SK-N-SH (cell line): ENCODE data around the gene GPATCH4. TPM values are rescaled to one million over a fixed set of nuclear protein-coding genes. Genes with fewer than 3 reads are reported as not detected.
"Not testable (repeated sequence)": the region's sequence is repeated elsewhere in the genome, so short reads cannot be mapped to it uniquely, and the experiment has no call there.

ENCODE experiments used
- CTCF ChIA-PET: fragments of 300-600, 350-600 bp; formaldehyde crosslinking; extraction: SDS; loops from one replicate; lab custom pipeline; 2021; lab: Yijun Ruan, JAX
- POLR2A ChIA-PET: fragments of 350-600 bp; sonication (Branson Sonifier 250); formaldehyde crosslinking; extraction: SDS; loops from one replicate; lab custom pipeline; 2020; ENCODE audit warnings: antibody characterized with exemption, inconsistent platforms; lab: Yijun Ruan, JAX
- DNase-seq: peaks from one replicate; pipeline ENCODE4 v3.0.0; 2012
- H2AFZ ChIP-seq: fragments of 200-600 bp; sonication (generic); 2 replicates; pipeline ENCODE4 v1.8.1; 2016; ENCODE audit warnings: antibody characterized with exemption, mild to moderate bottlenecking, low read depth
- H3F3A ChIP-seq: fragments of 200-600 bp; sonication (generic); replicated peaks from 2 replicates; pipeline ENCODE3; 2016; ENCODE audit warnings: antibody characterized with exemption, mild to moderate bottlenecking; ENCODE audit not compliant: insufficient read depth
- H3K27ac ChIP-seq, 2 experiments: fragments of 200-500 bp in 1 of 2; fragments of 200-600 bp in 1 of 2; sonication (Bioruptor generic) in 1 of 2; sonication (generic), shearing (Covaris generic) in 1 of 2; 2 replicates each; pipeline versions ENCODE4 v1.5.1 to v1.6.1; 2014 to 2016; ENCODE audit warnings: low read depth in 2 of 2, inconsistent platforms in 1 of 2, low read length in 1 of 2, mild to moderate bottlenecking in 1 of 2, mixed read lengths in 1 of 2
- H3K27me3 ChIP-seq: fragments of 200-600 bp; sonication (generic), shearing (Covaris generic); 2 replicates; pipeline ENCODE4 v1.6.1; 2016; ENCODE audit warnings: mixed run types; ENCODE audit not compliant: insufficient read depth
- H3K36me3 ChIP-seq, 2 experiments: fragments of 200-500 bp in 1 of 2; fragments of 200-600 bp in 1 of 2; sonication (Bioruptor generic) in 1 of 2; sonication (generic) in 1 of 2; replicated peaks in 1 of 2; 2 replicates each; pipeline versions ENCODE3 to v1.5.1; 2014 to 2016; ENCODE audit warnings: low read length in 1 of 2, mild to moderate bottlenecking in 1 of 2; ENCODE audit not compliant: insufficient read depth in 2 of 2, control insufficient read depth in 1 of 2
- H3K4me1 ChIP-seq, 2 experiments: fragments of 200-500 bp in 1 of 2; fragments of 200-600 bp in 1 of 2; sonication (Bioruptor generic) in 1 of 2; sonication (generic), shearing (Covaris generic) in 1 of 2; 2 replicates each; pipeline versions ENCODE4 v1.5.1 to v1.6.1; 2014 to 2016; ENCODE audit warnings: low read depth in 1 of 2, low read length in 1 of 2, mixed run types in 1 of 2; ENCODE audit not compliant: insufficient read depth in 2 of 2, control insufficient read depth in 1 of 2
- H3K4me2 ChIP-seq: fragments of 200-600 bp; sonication (generic), shearing (Covaris generic); 2 replicates; pipeline ENCODE4 v1.6.1; 2017; ENCODE audit warnings: mixed run types
- H3K4me3 ChIP-seq, 2 experiments: fragments of 200-500 bp in 1 of 2; fragments of 200-600 bp in 1 of 2; sonication (Bioruptor generic) in 1 of 2; sonication (generic), shearing (Covaris generic) in 1 of 2; 2 replicates each; pipeline versions ENCODE4 v1.5.1 to v1.8.1; 2014 to 2016; ENCODE audit warnings: low read depth in 2 of 2, inconsistent platforms in 1 of 2, low read length in 1 of 2, mild to moderate bottlenecking in 1 of 2, mixed read lengths in 1 of 2, moderate library complexity in 1 of 2
- H3K79me2 ChIP-seq: fragments of 200-600 bp; sonication (generic); 2 replicates; pipeline ENCODE4 v1.8.1; 2017; ENCODE audit warnings: mild to moderate bottlenecking; ENCODE audit not compliant: insufficient read depth
- H3K9ac ChIP-seq: fragments of 200-600 bp; sonication (generic); 2 replicates; pipeline ENCODE4 v1.6.1; 2017; ENCODE audit warnings: mixed run types
- H3K9me2 ChIP-seq: fragments of 200-600 bp; sonication (generic); 2 replicates; pipeline ENCODE4 v1.6.1; 2017; ENCODE audit warnings: mixed run types
- H3K9me3 ChIP-seq: fragments of 200-600 bp; sonication (generic); 2 replicates; pipeline ENCODE4 v1.6.1; 2017; ENCODE audit warnings: mixed run types, mild to moderate bottlenecking, moderate library complexity
- H4K20me1 ChIP-seq: fragments of 200-600 bp; sonication (generic); 2 replicates; pipeline ENCODE4 v1.6.1; 2017; ENCODE audit warnings: mild to moderate bottlenecking, mixed run types; ENCODE audit not compliant: insufficient read depth
- CHD2 ChIP-seq: fragments of 150-350 bp; IDR thresholded peaks from 2 replicates; pipeline ENCODE4 v1.6.1; 2018; ENCODE audit warnings: low read length; ENCODE audit not compliant: partially characterized antibody
- FOXJ3 ChIP-seq: sonication (generic); formaldehyde crosslinking; IDR thresholded peaks from 2 replicates; pipeline ENCODE4 v1.5.1; 2020; ENCODE audit warnings: mild to moderate bottlenecking, missing genetic modification reagents
- FOXM1 ChIP-seq: IDR thresholded peaks from 2 replicates; pipeline ENCODE4 v1.4.0; 2012; ENCODE audit warnings: low read depth, mild to moderate bottlenecking
- MXI1 ChIP-seq: IDR thresholded peaks from 2 replicates; pipeline ENCODE4 v1.6.1; 2012; ENCODE audit warnings: mild to moderate bottlenecking, low read depth, low read length, improper control_type of control experiment
- NRF1 ChIP-seq: IDR thresholded peaks from 2 replicates; pipeline ENCODE4 v1.6.1; 2012; ENCODE audit warnings: low read depth, mild to moderate bottlenecking, low read length
- POLR2AphosphoS5 ChIP-seq: IDR thresholded peaks from 2 replicates; pipeline ENCODE4 v1.6.1; 2012; ENCODE audit warnings: low read depth, low read length
- RAD21 ChIP-seq: IDR thresholded peaks from 2 replicates; pipeline ENCODE4 v1.6.1; 2012; ENCODE audit warnings: mild to moderate bottlenecking, low read length
- SIN3A ChIP-seq: IDR thresholded peaks from 2 replicates; pipeline ENCODE4 v1.6.1; 2012; ENCODE audit warnings: low read depth, mild to moderate bottlenecking, low read length, moderate library complexity, borderline replicate concordance
- SMC3 ChIP-seq: IDR thresholded peaks from 2 replicates; pipeline ENCODE4 v1.6.1; 2012; ENCODE audit warnings: low read depth, low read length, improper control_type of control experiment
- TEAD4 ChIP-seq: IDR thresholded peaks from 2 replicates; pipeline ENCODE4 v1.4.0; 2012; ENCODE audit warnings: mild to moderate bottlenecking, borderline replicate concordance; ENCODE audit not compliant: insufficient read depth
- WGBS: methylation state at CpG from one replicate; pipeline ENCODE4 v1.1.6; 2017; ENCODE audit warnings: low lambda C conversion rate; 5-methylcytosine and 5-hydroxymethylcytosine counted together
- polyA plus RNA-seq, 3 experiments: library from polyadenylated mRNA; depleted of rRNA; stranded (reverse); fragments of >200 nt; gene quantifications; 2 replicates each; pipeline ENCODE4 v1.2.3, GENCODE V29; 2012
- TF ChIP-seq, protein P1 (sequence below): fragments of 150-350 bp; IDR thresholded peaks from 2 replicates; pipeline ENCODE4 v1.6.1; 2016; ENCODE audit warnings: mild to moderate bottlenecking, low read depth, low read length
- TF ChIP-seq, protein P2 (sequence below): IDR thresholded peaks from 2 replicates; pipeline ENCODE4; 2012
- TF ChIP-seq, protein P3 (sequence below): fragments of 150-350 bp; IDR thresholded peaks from 2 replicates; pipeline ENCODE4 v1.6.1; 2017; ENCODE audit warnings: antibody characterized with exemption, low read length, low read depth, borderline replicate concordance

Gene GPATCH4
- polyA plus RNA-seq, 1 of the 3 experiments (the other 2 are of a cell fraction), result 36.6 TPM

GRCh38 chr1:156615946-156616345 lies 14.7 kb upstream of the GPATCH4 start:
- ChIA-PET CTCF (interaction anchor here (0.6 to 18.0 kb wide), 6 partner anchors 9 to 233 kb away, joined by 3 to 643 read pairs (median 20); no protein-coding TSS in a partner anchor), POLR2A (interaction anchor here (1.2 kb wide), 1 partner anchor 30 kb away, joined by 4 read pairs; no protein-coding TSS in a partner anchor)
- Histone ChIP-seq H3K9me2 (no peaks in the 10 kb centered on the region), H3K79me2 (no peaks in the 10 kb centered on the region), H3F3A (peaks cover 24% of the 10 kb centered on the region), H3K4me1 (peaks cover 0 to 12% of the 10 kb centered on the region in 2 experiments; a peak in 3 of 4 replicates), H3K27ac (peak overlapping the region; percentile 74 to 86), H2AFZ (no peak overlapping the region), H3K4me2 (peak overlapping the region; percentile 64), H4K20me1 (no peaks in the 10 kb centered on the region), H3K27me3 (no peaks in the 10 kb centered on the region; the same call in 1 of the 2 replicates), H3K9me3 (no peaks in the 10 kb centered on the region), H3K36me3 (no peaks in the 10 kb centered on the region), H3K9ac (no peak overlapping the region), H3K4me3 (peak overlapping the region in 1 of 2 experiments; percentile 9; a peak in 1 of 4 replicates)
- TF ChIP-seq, protein P1, sequence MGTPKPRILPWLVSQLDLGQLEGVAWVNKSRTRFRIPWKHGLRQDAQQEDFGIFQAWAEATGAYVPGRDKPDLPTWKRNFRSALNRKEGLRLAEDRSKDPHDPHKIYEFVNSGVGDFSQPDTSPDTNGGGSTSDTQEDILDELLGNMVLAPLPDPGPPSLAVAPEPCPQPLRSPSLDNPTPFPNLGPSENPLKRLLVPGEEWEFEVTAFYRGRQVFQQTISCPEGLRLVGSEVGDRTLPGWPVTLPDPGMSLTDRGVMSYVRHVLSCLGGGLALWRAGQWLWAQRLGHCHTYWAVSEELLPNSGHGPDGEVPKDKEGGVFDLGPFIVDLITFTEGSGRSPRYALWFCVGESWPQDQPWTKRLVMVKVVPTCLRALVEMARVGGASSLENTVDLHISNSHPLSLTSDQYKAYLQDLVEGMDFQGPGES, result no peak
- TF ChIP-seq SMC3 (no peak), POLR2AphosphoS5 (no peak), NRF1 (no peak), FOXJ3 (CRISPR knock-in tag) (no peak), SIN3A (no peak), RAD21 (no peak), MXI1 (no peak), TEAD4 (no peak), FOXM1 (no peak)
- TF ChIP-seq, protein P2, sequence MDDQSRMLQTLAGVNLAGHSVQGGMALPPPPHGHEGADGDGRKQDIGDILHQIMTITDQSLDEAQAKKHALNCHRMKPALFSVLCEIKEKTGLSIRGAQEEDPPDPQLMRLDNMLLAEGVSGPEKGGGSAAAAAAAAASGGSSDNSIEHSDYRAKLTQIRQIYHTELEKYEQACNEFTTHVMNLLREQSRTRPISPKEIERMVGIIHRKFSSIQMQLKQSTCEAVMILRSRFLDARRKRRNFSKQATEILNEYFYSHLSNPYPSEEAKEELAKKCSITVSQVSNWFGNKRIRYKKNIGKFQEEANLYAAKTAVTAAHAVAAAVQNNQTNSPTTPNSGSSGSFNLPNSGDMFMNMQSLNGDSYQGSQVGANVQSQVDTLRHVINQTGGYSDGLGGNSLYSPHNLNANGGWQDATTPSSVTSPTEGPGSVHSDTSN, result no peak
- TF ChIP-seq, protein P3, sequence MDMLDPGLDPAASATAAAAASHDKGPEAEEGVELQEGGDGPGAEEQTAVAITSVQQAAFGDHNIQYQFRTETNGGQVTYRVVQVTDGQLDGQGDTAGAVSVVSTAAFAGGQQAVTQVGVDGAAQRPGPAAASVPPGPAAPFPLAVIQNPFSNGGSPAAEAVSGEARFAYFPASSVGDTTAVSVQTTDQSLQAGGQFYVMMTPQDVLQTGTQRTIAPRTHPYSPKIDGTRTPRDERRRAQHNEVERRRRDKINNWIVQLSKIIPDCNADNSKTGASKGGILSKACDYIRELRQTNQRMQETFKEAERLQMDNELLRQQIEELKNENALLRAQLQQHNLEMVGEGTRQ, result no peak
- no peak for DNase-seq
- WGBS, result 14% methylated on average over 4 of the region's 4 CpGs

DNA sequence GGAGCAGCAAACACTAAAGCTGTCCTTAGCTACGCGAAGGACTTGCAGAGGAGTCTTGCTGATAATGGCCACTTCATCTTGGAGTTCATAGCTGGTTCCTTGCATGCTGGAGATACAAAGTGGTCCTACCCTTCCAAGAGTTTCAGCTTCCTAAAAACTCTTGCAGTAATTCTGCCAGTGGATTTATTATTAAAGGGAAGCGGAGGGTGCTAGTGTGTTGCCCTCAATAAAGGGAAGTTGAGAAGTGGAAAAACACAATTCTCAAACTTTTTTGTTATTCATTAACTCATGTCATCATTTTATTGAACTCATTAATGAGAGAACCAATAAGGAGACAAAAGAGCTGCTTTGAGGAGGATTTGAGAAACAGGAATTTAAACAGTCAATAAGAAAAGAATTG lies 11.4 kb upstream of the GPATCH4 start:
- Histone ChIP-seq H3K79me2 (no peaks in the 10 kb centered on the region), H3K4me1 (peaks cover 0 to 14% of the 10 kb centered on the region in 2 experiments; a peak in 3 of 4 replicates), H2AFZ (no peak overlapping the region), H3K9me3 (no peaks in the 10 kb centered on the region), H3K27me3 (no peaks in the 10 kb centered on the region), H3K9me2 (no peaks in the 10 kb centered on the region), H3K9ac (no peak overlapping the region), H3K36me3 (no peaks in the 10 kb centered on the region), H3K4me2 (no peak overlapping the region), H4K20me1 (no peaks in the 10 kb centered on the region), H3K4me3 (no peak overlapping the region), H3F3A (peaks cover 24% of the 10 kb centered on the region), H3K27ac (no peak overlapping the region)
- ChIA-PET CTCF (interaction anchor here (0.8 to 18.0 kb wide), 13 partner anchors 9 to 227 kb away, joined by 3 to 643 read pairs (median 6); partner anchors contain the start of gene NAXE), POLR2A (no interaction called here)
- TF ChIP-seq, protein P2, result no peak
- TF ChIP-seq CHD2, result no peak
- 96% methylated on average over 3 of the region's 3 CpGs for WGBS
- no peak for DNase-seq

DNA sequence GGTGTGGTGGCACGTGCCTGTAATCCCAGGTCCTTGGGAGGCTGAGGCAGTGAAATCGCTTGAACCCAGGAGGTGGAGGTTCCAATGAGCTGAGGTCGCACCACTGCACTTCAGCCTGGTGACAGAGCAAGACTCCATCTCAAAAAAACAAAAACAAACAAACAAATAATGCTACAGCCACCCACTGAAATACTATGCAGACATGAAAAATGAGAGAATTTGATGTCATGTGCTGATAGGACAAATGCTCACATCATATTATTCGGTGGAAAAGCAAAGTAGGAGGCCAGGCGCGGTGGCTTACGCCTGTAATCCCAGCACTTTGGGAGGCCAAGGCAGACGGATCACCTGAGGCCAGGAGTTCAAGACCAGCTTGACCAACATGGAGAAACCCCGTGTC lies 8.8 kb upstream of the GPATCH4 start:
- H3K9me3 ChIP-seq, H3K36me3 ChIP-seq, POLR2A ChIA-PET, H3K4me1 ChIP-seq, H3K4me2 ChIP-seq, H3K4me3 ChIP-seq, H3K9me2 ChIP-seq, DNase-seq, H4K20me1 ChIP-seq, H3K79me2 ChIP-seq, H3K27ac ChIP-seq, H3K27me3 ChIP-seq, H2AFZ ChIP-seq, H3K9ac ChIP-seq: not testable (repeated sequence)
- WGBS, result 74% methylated on average over 9 of the region's 9 CpGs
- CTCF ChIA-PET, result interaction anchor here (0.9 to 9.3 kb wide), 3 partner anchors 9 to 26 kb away, joined by 3 to 109 read pairs (median 104); partner anchors contain the start of genes HAPLN2 and TTC24
- H3F3A ChIP-seq, result peaks cover 11% of the 10 kb centered on the region
